Neural progenitor cell (in vitro differentiated cells): ENCODE measurements around the gene DTNBP1. TPM values are rescaled to one million over a fixed set of nuclear protein-coding genes. Genes with fewer than 3 reads are reported as not detected.

ENCODE experiments used
- DNase-seq: peaks from one replicate; pipeline ENCODE4 v3.0.0-alpha.2; 2016; ENCODE audit warnings: low spot score
- H2AFZ ChIP-seq: fragments of 200-600 bp; sonication (generic); replicated peaks from 2 replicates; pipeline ENCODE4 v1.6.1; 2016; ENCODE audit warnings: antibody characterized with exemption
- H3F3A ChIP-seq: fragments of 200-600 bp; sonication (generic); 2 replicates; pipeline ENCODE4 v1.6.1; 2016; ENCODE audit warnings: antibody characterized with exemption, low read depth
- H3K27ac ChIP-seq: fragments of 200-600 bp; sonication (generic); 2 replicates; pipeline ENCODE4 v1.5.1; 2016; ENCODE audit warnings: mild to moderate bottlenecking
- H3K27me3 ChIP-seq: fragments of 200-600 bp; sonication (generic); 2 replicates; pipeline ENCODE4 v1.6.1; 2016; ENCODE audit warnings: mild to moderate bottlenecking, moderate library complexity
- H3K36me3 ChIP-seq: fragments of 200-600 bp; sonication (generic); 2 replicates; pipeline ENCODE4 v1.5.1; 2016
- H3K4me1 ChIP-seq: fragments of 200-600 bp; sonication (generic); 2 replicates; pipeline ENCODE4 v1.6.1; 2016; ENCODE audit warnings: mixed run types
- H3K4me2 ChIP-seq: fragments of 200-600 bp; sonication (generic); 2 replicates; pipeline ENCODE4 v1.6.1; 2016
- H3K4me3 ChIP-seq: fragments of 200-600 bp; sonication (generic); 2 replicates; pipeline ENCODE4 v1.5.1; 2016
- H3K79me2 ChIP-seq: fragments of 200-600 bp; sonication (generic); 2 replicates; pipeline ENCODE4 v1.6.1; 2016; ENCODE audit warnings: low read depth
- H3K9ac ChIP-seq: fragments of 200-600 bp; sonication (generic); 2 replicates; pipeline ENCODE4 v1.6.1; 2016
- H3K9me3 ChIP-seq: fragments of 200-600 bp; sonication (generic); 2 replicates; pipeline ENCODE4 v1.5.1; 2016; ENCODE audit warnings: low read depth
- H4K20me1 ChIP-seq: fragments of 200-600 bp; sonication (generic); 2 replicates; pipeline ENCODE4 v1.6.1; 2016; ENCODE audit warnings: low read depth
- H3K27ac Mint-ChIP-seq: 3 replicates; pipeline ENCODE4 v1.8.0; 2021; ENCODE audit warnings: mixed read lengths
- H3K27me3 Mint-ChIP-seq: 2 replicates; pipeline ENCODE4 v1.8.0; 2022; ENCODE audit warnings: low read depth, mild to moderate bottlenecking, inconsistent platforms, moderate library complexity, mixed read lengths; ENCODE audit not compliant: insufficient read depth
- H3K36me3 Mint-ChIP-seq: 3 replicates; pipeline ENCODE4 v1.8.0; 2021; ENCODE audit warnings: mixed read lengths
- H3K4me1 Mint-ChIP-seq: 3 replicates; pipeline ENCODE4 v1.8.0; 2021; ENCODE audit warnings: mixed read lengths
- H3K4me3 Mint-ChIP-seq: 3 replicates; pipeline ENCODE4 v1.8.0; 2021; ENCODE audit warnings: mild to moderate bottlenecking, moderate library complexity, mixed read lengths
- H3K9me3 Mint-ChIP-seq: 3 replicates; pipeline ENCODE4 v1.8.0; 2020; ENCODE audit warnings: mixed read lengths
- CTCF ChIP-seq: fragments of 200-600 bp; sonication (generic); IDR thresholded peaks from 2 replicates; pipeline ENCODE4 v1.5.1; 2017; ENCODE audit warnings: antibody characterized with exemption, mild to moderate bottlenecking
- EZH2 ChIP-seq: fragments of 200-600 bp; sonication (generic); IDR thresholded peaks from 2 replicates; pipeline ENCODE4 v1.6.1; 2017; ENCODE audit warnings: antibody characterized with exemption, mild to moderate bottlenecking, moderate library complexity
- EZH2phosphoT487 ChIP-seq: fragments of 200-600 bp; sonication (generic); IDR thresholded peaks from 2 replicates; pipeline ENCODE4 v1.6.1; 2017; ENCODE audit warnings: antibody characterized with exemption
- total RNA-seq: library from RNA; depleted of rRNA; stranded (reverse); fragments of >200 nt; gene quantifications from 2 replicates; pipeline ENCODE4 v1.2.3, GENCODE V29; 2015; ENCODE audit warnings: low replicate concordance

The DTNBP1 gene
- total RNA-seq, 1 donor from 2014 or later: 4.5 TPM

- Histone ChIP-seq H3K4me2 (no peak overlapping the region), H3K36me3 (no peaks in the 10 kb centered on the region), H3K4me1 (no peaks in the 10 kb centered on the region), H3K4me3 (no peak overlapping the region), H4K20me1 (peaks cover 3% of the 10 kb centered on the region), H3K79me2 (no peaks in the 10 kb centered on the region), H2AFZ (no peak overlapping the region), H3F3A (no peaks in the 10 kb centered on the region), H3K27ac (no peak overlapping the region), H3K27me3 (no peaks in the 10 kb centered on the region), H3K9ac (no peak overlapping the region), H3K9me3 (no peaks in the 10 kb centered on the region)
- Mint-ChIP-seq H3K4me3 (no peak overlapping the region), H3K27ac (no peak overlapping the region), H3K4me1 (peaks cover 2% of the 10 kb centered on the region), H3K36me3 (peaks cover 61% of the 10 kb centered on the region), H3K27me3 (peaks cover 2% of the 10 kb centered on the region), H3K9me3 (no peaks in the 10 kb centered on the region)
- no peak for DNase-seq
- no peak for TF ChIP-seq EZH2phosphoT487
- TF ChIP-seq CTCF: no peak
- TF ChIP-seq EZH2: no peak
These were observed 152.1 kb downstream of the DTNBP1 start for GRCh38 chr6:15510536-15511247.

- H3F3A ChIP-seq: no peaks in the 10 kb centered on the region
- H3K9ac ChIP-seq: no peak overlapping the region
- no peak overlapping the region for H3K4me3 Mint-ChIP-seq
- H3K4me2 ChIP-seq: no peak overlapping the region
- H3K27me3 ChIP-seq: no peaks in the 10 kb centered on the region
- H3K4me1 ChIP-seq: no peaks in the 10 kb centered on the region
- H3K9me3 ChIP-seq: no peaks in the 10 kb centered on the region
- H3K79me2 ChIP-seq: no peaks in the 10 kb centered on the region
- no peak overlapping the region for H3K27ac ChIP-seq
- peaks cover 2% of the 10 kb centered on the region for H3K4me1 Mint-ChIP-seq
- TF ChIP-seq CTCF: no peak
- TF ChIP-seq EZH2phosphoT487: no peak
- TF ChIP-seq EZH2: no peak
- no peak overlapping the region for H3K27ac Mint-ChIP-seq
- peaks cover 3% of the 10 kb centered on the region for H4K20me1 ChIP-seq
- H3K36me3 Mint-ChIP-seq: peaks cover 61% of the 10 kb centered on the region
- DNase-seq: no peak
- no peak overlapping the region for H2AFZ ChIP-seq
- H3K9me3 Mint-ChIP-seq: no peaks in the 10 kb centered on the region
- H3K36me3 ChIP-seq: no peaks in the 10 kb centered on the region
- peaks cover 2% of the 10 kb centered on the region for H3K27me3 Mint-ChIP-seq
- no peak overlapping the region for H3K4me3 ChIP-seq
These were observed 152.7 kb downstream of the DTNBP1 start for GRCh38 chr6:15510121-15510520.

GRCh38 chr6:15509335-15509933, 153.4 kb downstream of the DTNBP1 start:
- Mint-ChIP-seq H3K4me1 (peaks cover 5% of the 10 kb centered on the region), H3K27me3 (peaks cover 2% of the 10 kb centered on the region), H3K36me3 (peaks cover 58% of the 10 kb centered on the region), H3K27ac (no peak overlapping the region), H3K9me3 (no peaks in the 10 kb centered on the region), H3K4me3 (no peak overlapping the region)
- DNase-seq: no peak
- H3K9me3 ChIP-seq: no peaks in the 10 kb centered on the region
- no peak for TF ChIP-seq EZH2phosphoT487
- TF ChIP-seq EZH2: no peak
- no peak for TF ChIP-seq CTCF
- H3K27ac ChIP-seq: no peak overlapping the region
- no peaks in the 10 kb centered on the region for H3F3A ChIP-seq
- no peaks in the 10 kb centered on the region for H3K36me3 ChIP-seq
- no peaks in the 10 kb centered on the region for H3K27me3 ChIP-seq
- no peak overlapping the region for H3K4me2 ChIP-seq
- H3K4me3 ChIP-seq: no peak overlapping the region
- no peak overlapping the region for H2AFZ ChIP-seq
- no peaks in the 10 kb centered on the region for H3K4me1 ChIP-seq
- H3K9ac ChIP-seq: no peak overlapping the region
- no peaks in the 10 kb centered on the region for H3K79me2 ChIP-seq
- peaks cover 3% of the 10 kb centered on the region for H4K20me1 ChIP-seq
